Endothelial cell (in vitro differentiated cells): ENCODE results near the gene MYDGF. TPM values are rescaled to one million over a fixed set of nuclear protein-coding genes. Genes with fewer than 3 reads are reported as not detected.

Experiments used
- DNase-seq: peaks from one replicate; pipeline ENCODE4 v3.0.0; 2021; ENCODE audit warnings: low spot score
- H3K27ac Mint-ChIP-seq: one replicate; pipeline ENCODE4 v1.8.0; 2021; ENCODE audit warnings: mixed read lengths, inconsistent platforms; ENCODE audit not compliant: unreplicated experiment
- H3K27me3 Mint-ChIP-seq: one replicate; pipeline ENCODE4 v1.8.0; 2021; ENCODE audit warnings: mild to moderate bottlenecking, moderate library complexity, mixed read lengths, inconsistent platforms; ENCODE audit not compliant: unreplicated experiment
- H3K36me3 Mint-ChIP-seq: one replicate; pipeline ENCODE4 v1.8.0; 2021; ENCODE audit warnings: mild to moderate bottlenecking, low read depth, mixed read lengths, inconsistent platforms; ENCODE audit not compliant: unreplicated experiment
- H3K4me1 Mint-ChIP-seq: one replicate; pipeline ENCODE4 v1.8.0; 2021; ENCODE audit warnings: mild to moderate bottlenecking, mixed read lengths, inconsistent platforms; ENCODE audit not compliant: unreplicated experiment
- H3K4me3 Mint-ChIP-seq: one replicate; pipeline ENCODE4 v1.8.0; 2021; ENCODE audit warnings: mild to moderate bottlenecking, mixed read lengths, inconsistent platforms; ENCODE audit not compliant: unreplicated experiment
- H3K9me3 Mint-ChIP-seq: one replicate; pipeline ENCODE4 v1.8.0; 2021; ENCODE audit warnings: mixed read lengths, inconsistent platforms; ENCODE audit not compliant: unreplicated experiment
- CTCF ChIP-seq: fragments of 200-600 bp; sonication (generic); IDR thresholded peaks from one replicate; pipeline ENCODE4 v1.5.0; 2021; ENCODE audit warnings: antibody characterized with exemption; ENCODE audit not compliant: unreplicated experiment
- total RNA-seq: library from RNA; stranded (reverse); fragmentation: NEBNext Ultra II Directional; extraction: Animal tissue kit (Norgen Biotek cat#: 25700); gene quantifications from one replicate; pipeline ENCODE4 v1.2.1, GENCODE V29; 2021; ENCODE audit not compliant: unreplicated experiment

The MYDGF gene
- total RNA-seq, 1 donor from 2014 or later, result 112 TPM

GRCh38 chr19:4636761-4637160, 33.4 kb downstream of the MYDGF start:
- Mint-ChIP-seq H3K27me3 (peaks cover 14% of the 10 kb centered on the region), H3K36me3 (no peaks in the 10 kb centered on the region), H3K9me3 (no peaks in the 10 kb centered on the region), H3K4me3 (no peak overlapping the region), H3K4me1 (peaks cover 24% of the 10 kb centered on the region), H3K27ac (no peak overlapping the region)
- DNase-seq, result no peak
- TF ChIP-seq CTCF, result no peak

DNA sequence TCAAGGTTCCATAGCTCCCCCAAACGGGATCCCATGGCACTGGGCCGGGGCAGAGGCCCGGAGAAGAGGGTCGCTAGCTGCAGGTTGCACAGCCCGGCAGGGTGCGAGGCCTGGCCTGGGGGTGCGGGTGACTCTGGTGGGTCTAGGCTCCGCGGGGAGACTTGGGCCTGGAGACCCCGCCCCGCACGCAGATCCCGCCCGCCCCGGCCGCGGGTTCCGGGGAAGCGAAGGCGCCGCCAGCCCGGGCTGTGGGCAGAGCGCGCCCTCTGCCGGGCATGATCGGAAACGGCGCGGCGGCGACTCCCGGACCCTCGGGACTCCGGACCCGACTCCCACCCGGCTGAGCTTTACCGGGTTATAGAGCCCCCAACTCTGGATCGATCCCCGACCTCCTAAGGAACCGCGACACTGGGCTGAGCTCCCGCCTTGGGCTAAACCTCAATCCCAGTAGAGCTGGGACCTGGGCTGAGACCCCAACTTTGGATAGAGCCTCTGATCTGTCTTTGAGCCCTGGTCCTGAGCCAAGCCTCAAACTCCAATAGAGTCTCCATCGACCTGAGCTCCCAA, 33.9 kb downstream of the MYDGF start:
- H3K4me3 Mint-ChIP-seq, result no peak overlapping the region
- H3K36me3 Mint-ChIP-seq, result no peaks in the 10 kb centered on the region
- peak; percentile 93 for DNase-seq
- no peaks in the 10 kb centered on the region for H3K9me3 Mint-ChIP-seq
- TF ChIP-seq CTCF, result peak; percentile 93
- no peak overlapping the region for H3K27ac Mint-ChIP-seq
- peaks cover 14% of the 10 kb centered on the region for H3K27me3 Mint-ChIP-seq
- H3K4me1 Mint-ChIP-seq, result peaks cover 20% of the 10 kb centered on the region

GRCh38 chr19:4635754-4636116, 34.4 kb downstream of the MYDGF start:
- no peak overlapping the region for H3K4me3 Mint-ChIP-seq
- no peak for TF ChIP-seq CTCF
- H3K9me3 Mint-ChIP-seq, result no peaks in the 10 kb centered on the region
- no peaks in the 10 kb centered on the region for H3K36me3 Mint-ChIP-seq
- H3K27me3 Mint-ChIP-seq, result peaks cover 14% of the 10 kb centered on the region
- no peak for DNase-seq
- H3K4me1 Mint-ChIP-seq, result peaks cover 18% of the 10 kb centered on the region
- no peak overlapping the region for H3K27ac Mint-ChIP-seq

GRCh38 chr19:4633140-4633967, 36.8 kb downstream of the MYDGF start:
- Mint-ChIP-seq H3K36me3 (no peaks in the 10 kb centered on the region), H3K9me3 (no peaks in the 10 kb centered on the region), H3K27me3 (peaks cover 6% of the 10 kb centered on the region), H3K27ac (peak overlapping the region; percentile 14), H3K4me3 (no peak overlapping the region), H3K4me1 (peaks cover 11% of the 10 kb centered on the region)
- peak; percentile 73 for TF ChIP-seq CTCF
- DNase-seq, result peak; percentile 73

DNA sequence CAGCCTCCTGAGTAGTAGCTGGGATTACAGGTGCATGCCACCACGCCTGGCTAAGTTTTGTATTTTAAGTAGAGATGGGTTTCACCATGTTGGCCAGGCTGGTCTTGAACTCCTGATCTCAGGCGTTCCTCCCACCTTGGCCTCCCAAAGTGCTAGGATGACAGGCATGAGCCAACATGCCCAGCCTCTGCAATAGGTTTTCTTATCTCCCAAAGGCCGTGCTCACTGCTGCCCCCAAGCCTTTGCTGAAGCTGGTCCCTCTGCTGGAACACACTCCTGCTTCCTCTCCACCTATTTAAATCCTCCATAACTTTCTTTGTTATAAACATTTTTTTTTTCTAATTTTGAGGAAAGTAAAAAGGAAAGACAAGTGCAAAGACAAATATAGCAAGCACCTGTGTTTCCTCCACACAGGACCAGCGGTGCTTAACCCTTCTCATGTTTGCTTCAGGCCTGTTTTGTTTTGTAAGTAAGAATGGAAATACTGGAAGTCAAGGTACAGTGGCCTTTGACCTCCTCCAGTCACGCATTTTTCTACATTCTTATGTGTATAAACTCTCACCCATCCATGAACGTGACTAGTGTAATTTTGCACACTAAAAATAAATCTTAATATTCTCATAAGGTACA, 45.3 kb downstream of the MYDGF start:
- no peaks in the 10 kb centered on the region for H3K27me3 Mint-ChIP-seq
- no peaks in the 10 kb centered on the region for H3K9me3 Mint-ChIP-seq
- H3K4me3 Mint-ChIP-seq, result no peak overlapping the region
- H3K36me3 Mint-ChIP-seq, result no peaks in the 10 kb centered on the region
- no peak for TF ChIP-seq CTCF
- DNase-seq, result no peak
- peaks cover 2% of the 10 kb centered on the region for H3K4me1 Mint-ChIP-seq
- H3K27ac Mint-ChIP-seq, result no peak overlapping the region
